IPS-15b (cell line): Measurements from ENCODE around the gene SOX12.
"Not testable (repeated sequence)": the region's sequence is repeated elsewhere in the genome, so short reads cannot be mapped to it uniquely, and the experiment has no call there.

Experiments
- H3K27me3 ChIP-seq: one replicate; pipeline ENCODE4 v1.6.1; 2013; ENCODE audit warnings: low read length; ENCODE audit not compliant: control insufficient read depth, insufficient read depth
- H3K36me3 ChIP-seq: one replicate; pipeline ENCODE4 v1.6.1; 2013; ENCODE audit warnings: low read length; ENCODE audit not compliant: control insufficient read depth, insufficient read depth
- H3K4me1 ChIP-seq: one replicate; pipeline ENCODE4 v1.6.1; 2013; ENCODE audit warnings: mild to moderate bottlenecking, low read length; ENCODE audit not compliant: control insufficient read depth, insufficient read depth
- H3K4me3 ChIP-seq: one replicate; pipeline ENCODE4 v1.5.1; 2013; ENCODE audit warnings: low read depth, low read length
- H3K9ac ChIP-seq: one replicate; pipeline ENCODE4 v1.6.1; 2013; ENCODE audit warnings: low read depth, mild to moderate bottlenecking, low read length
- H3K9me3 ChIP-seq: one replicate; pipeline ENCODE4 v1.6.1; 2013; ENCODE audit warnings: mild to moderate bottlenecking, low read length; ENCODE audit not compliant: control insufficient read depth, insufficient read depth

SOX12 gene

GRCh38 chr20:343107-343506 lies 17.8 kb downstream of the SOX12 start:
- H3K27me3 ChIP-seq: peaks cover 17% of the 10 kb centered on the region

DNA sequence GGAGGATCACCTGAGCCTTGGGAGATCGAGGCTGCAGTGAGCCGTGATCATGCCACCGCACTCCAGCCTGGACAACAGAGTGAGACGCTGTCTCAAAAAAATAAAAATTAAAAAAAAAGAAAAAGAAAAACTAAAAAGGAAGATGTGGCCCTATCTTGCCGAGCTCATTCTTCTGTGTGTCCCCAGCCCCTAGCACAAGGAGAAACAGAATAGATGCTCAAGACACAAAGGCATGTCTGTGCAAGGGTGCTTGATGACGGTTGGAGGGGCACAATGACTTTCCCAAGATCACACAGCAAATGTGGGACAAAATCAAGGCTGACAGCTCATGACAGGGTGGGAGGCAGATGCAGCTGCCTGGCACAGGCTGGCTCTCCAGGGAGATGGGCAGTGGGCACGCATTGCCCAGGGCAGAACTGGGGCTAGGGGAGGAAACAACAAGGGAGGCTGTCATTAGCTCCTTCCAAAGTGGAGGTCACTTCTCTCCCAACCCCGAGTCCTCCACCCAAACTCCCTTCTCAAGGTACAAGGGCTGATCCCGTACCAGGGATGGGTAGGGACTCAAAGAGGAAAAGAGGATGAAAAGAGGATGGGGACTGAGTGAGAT lies 20.8 kb downstream of the SOX12 start:
- peaks cover 14% of the 10 kb centered on the region for H3K4me1 ChIP-seq
- no peaks in the 10 kb centered on the region for H3K36me3 ChIP-seq
- peaks cover 7% of the 10 kb centered on the region for H3K27me3 ChIP-seq
- peak overlapping the region; percentile 69 for H3K4me3 ChIP-seq
- H3K9ac ChIP-seq: peak overlapping the region; percentile 73
- H3K9me3 ChIP-seq: no peaks in the 10 kb centered on the region

More at GRCh38 chr20:343107-343506, 17.8 kb downstream of the SOX12 start:
- Histone ChIP-seq H3K9me3 (no peaks in the 10 kb centered on the region), H3K4me1 (peaks cover 5% of the 10 kb centered on the region), H3K36me3 (no peaks in the 10 kb centered on the region), H3K9ac (no peak overlapping the region), H3K4me3 (no peak overlapping the region)

DNA sequence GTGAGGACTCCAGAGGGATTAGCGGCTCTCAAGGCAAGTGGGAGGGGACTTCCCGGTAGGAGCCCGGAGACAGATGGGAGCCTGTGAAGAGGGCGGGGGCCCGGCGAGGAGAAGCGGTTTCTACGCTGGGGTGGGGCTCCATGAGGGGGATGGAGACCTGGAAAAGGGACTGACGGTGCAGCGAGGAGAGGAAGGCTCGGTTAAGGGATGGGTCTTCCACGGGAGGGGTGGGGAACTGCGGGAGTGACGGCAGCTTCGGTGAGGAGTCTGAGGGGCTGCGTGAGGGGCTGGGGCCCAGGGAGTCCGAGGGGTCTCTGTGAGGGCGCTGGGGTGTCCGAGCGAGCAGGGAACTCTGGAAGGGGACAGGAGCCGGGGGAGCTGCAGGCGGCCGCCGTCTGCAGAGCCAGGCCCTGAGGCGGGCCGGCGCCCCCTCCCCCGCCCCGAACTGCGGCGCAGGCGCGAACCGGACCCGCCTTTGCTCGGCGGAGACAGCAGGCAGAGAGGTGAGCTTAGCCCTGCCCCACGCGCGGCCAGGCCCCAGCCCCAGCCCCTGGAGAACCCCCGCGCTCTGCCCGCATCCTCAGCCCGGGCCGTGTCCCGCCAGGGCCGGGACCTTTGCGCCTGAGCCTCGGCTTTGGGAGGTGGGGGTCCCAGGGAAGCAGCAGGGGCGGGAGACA lies 21.4 kb downstream of the SOX12 start, which contains the start of gene NRSN2:
Gene NRSN2 (plus strand): TSS at position 472 of the 677 bp plus-strand sequence. CDS start 2,533 bp downstream, outside the sequence.
- H3K4me3 ChIP-seq: peak within 1 kb of the TSS; percentile 69
- H3K4me1 ChIP-seq: peaks cover 14% of the 10 kb centered on the region
- H3K9me3 ChIP-seq: no peaks in the 10 kb centered on the region
- peak within 1 kb of the TSS; percentile 73 for H3K9ac ChIP-seq
- peaks cover 5% of the 10 kb centered on the region for H3K27me3 ChIP-seq
- H3K36me3 ChIP-seq: no peaks in the 10 kb centered on the region

DNA sequence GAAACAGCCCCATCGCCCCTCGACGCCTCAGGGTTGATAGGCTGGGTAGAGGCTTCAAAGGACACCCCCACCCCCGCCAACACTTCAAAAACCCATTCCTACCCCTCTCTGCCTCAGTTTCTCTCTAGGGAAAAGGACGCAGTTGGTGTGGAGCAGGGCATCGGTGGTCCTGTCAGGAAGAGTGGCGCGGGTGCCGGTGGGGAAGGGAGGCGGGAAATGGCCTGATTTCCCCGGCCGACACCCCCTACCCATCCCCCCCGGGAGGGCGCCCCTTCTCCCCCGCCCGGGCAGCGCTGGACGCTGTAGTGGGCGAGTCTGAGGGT lies 21.9 kb downstream of the SOX12 start:
- Histone ChIP-seq H3K36me3 (no peaks in the 10 kb centered on the region), H3K4me1 (peaks cover 14% of the 10 kb centered on the region), H3K27me3 (peaks cover 5% of the 10 kb centered on the region), H3K4me3 (peak overlapping the region; percentile 69), H3K9me3 (no peaks in the 10 kb centered on the region), H3K9ac (peak overlapping the region; percentile 54)

DNA sequence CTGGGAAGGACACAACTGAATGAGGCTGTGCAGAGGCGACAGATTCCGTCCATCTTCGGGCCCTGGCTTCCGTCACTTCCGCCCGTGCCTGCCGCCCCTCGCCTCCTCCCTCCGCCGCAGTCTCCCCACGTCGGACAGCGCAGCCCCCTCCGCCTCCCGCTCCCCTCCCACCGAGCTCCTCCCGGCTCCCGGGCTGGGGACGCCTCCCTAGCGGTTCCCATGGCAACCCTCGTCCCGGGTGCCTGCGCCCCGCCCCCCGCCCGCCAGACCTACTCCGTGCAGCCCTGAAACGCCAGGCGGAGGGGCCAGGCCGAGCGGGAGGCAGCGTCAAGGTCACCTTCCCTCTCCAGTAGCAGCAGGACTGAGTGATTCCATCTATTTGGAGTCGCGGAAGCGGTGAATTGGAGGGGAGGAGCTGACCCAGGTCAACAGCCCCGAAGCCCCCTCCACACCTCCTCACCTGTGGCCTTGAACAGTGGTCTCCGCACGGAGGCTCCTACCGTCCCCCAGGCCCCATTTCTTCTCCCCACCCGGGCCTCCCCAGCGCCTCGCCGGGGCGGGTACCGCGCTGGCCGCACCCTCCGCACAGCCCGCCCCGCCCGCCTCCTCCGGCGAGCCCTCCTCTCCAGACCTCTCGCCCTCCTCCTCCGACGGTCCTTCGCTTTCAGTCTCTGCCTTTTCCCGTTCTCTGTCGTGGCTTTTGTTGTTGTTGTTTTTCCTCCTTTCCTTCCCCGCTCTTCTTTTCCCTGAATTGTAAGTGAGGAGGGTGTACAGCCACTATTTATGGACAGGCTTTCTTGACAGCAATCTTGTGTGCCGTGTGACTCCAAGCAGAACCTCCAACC lies 22.5 kb downstream of the SOX12 start:
- peak overlapping the region; percentile 69 for H3K4me3 ChIP-seq
- H3K36me3 ChIP-seq: no peaks in the 10 kb centered on the region
- no peak overlapping the region for H3K9ac ChIP-seq
- no peaks in the 10 kb centered on the region for H3K9me3 ChIP-seq
- peaks cover 5% of the 10 kb centered on the region for H3K27me3 ChIP-seq
- peaks cover 14% of the 10 kb centered on the region for H3K4me1 ChIP-seq

DNA sequence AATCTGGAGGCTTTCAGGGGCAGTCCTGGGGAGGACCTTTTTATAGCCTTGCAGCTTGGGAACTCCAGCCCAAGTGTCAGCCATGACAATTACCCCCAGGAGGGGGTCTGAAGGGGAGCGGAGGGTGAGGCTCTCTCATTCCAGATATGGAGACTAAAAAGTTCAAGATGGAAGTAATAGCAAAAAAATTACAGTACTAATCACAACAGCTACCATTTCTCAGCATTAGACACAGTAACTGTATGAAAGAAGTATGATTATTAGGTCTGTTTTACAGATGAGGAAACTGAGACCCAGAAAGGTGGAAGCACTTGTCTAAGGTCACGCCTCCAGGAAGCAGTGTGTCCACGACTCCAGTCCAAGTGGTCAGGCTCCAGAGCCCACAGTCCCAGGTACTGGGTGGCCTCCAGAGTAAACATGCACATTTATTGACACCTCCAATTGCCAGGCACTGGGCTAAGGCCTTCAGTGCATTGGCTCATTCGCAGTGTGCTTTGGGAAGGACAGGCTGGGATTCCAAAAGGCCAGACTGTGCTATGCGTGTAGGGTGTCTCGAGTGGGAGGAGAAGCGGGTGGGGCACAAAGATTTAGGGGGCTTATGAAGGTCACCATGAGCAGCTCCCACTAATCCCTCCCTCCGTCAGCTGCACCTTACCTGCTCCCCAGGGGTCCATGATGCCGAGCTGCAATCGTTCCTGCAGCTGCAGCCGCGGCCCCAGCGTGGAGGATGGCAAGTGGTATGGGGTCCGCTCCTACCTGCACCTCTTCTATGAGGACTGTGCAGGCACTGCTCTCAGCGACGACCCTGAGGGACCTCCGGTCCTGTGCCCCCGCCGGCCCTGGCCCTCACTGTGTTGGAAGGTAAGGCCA lies 23.9 kb downstream of the SOX12 start:
- Histone ChIP-seq H3K27me3 (no peaks in the 10 kb centered on the region), H3K9ac (no peak overlapping the region), H3K9me3 (no peaks in the 10 kb centered on the region), H3K4me1 (peaks cover 14% of the 10 kb centered on the region), H3K36me3 (peaks cover 2% of the 10 kb centered on the region), H3K4me3 (no peak overlapping the region)

- Histone ChIP-seq H3K4me1 (peaks cover 9% of the 10 kb centered on the region), H3K36me3 (peaks cover 2% of the 10 kb centered on the region), H3K9me3 (no peaks in the 10 kb centered on the region), H3K27me3 (peaks cover 2% of the 10 kb centered on the region), H3K9ac (no peak overlapping the region), H3K4me3 (no peak overlapping the region)
These were observed 27.8 kb downstream of the SOX12 start for GRCh38 chr20:353166-353565.

DNA sequence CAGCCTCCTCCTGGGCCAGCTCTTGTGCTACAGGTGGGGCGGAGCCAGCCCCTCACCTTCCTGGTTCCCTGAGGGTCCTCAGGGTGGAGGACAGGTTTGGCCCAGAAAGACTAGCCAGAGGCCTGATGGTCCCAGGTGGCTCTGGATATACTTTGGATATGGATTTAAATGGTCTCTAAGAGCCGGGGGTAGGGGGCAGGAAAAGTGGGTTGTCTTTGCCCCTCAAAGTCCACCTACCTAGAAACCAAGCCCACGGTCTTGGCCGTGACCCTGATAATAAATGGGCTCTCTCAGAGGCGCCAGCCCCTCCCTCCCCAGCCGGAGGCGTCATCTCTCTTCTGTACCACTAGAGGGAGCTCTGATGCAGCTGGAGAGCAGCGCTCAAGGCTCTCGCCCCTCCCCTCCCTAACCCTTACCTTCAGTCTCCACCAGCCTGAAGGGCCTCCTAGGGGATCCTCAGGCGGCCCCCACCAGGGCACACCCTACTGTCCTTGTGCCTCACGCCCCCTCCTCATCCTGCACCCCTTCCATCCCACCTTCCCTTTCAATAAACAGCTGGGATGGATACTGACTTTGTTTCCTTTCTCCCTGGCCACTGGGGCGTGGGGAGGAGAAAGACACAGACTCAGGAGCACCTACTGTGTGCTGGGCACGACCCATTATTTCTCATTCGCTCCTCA lies 29.1 kb downstream of the SOX12 start:
- peaks cover under 1% of the 10 kb centered on the region for H3K4me1 ChIP-seq
- H3K9me3 ChIP-seq: no peaks in the 10 kb centered on the region
- no peak overlapping the region for H3K9ac ChIP-seq
- H3K27me3 ChIP-seq: peaks cover 7% of the 10 kb centered on the region
- peaks cover 2% of the 10 kb centered on the region for H3K36me3 ChIP-seq
- no peak overlapping the region for H3K4me3 ChIP-seq

GRCh38 chr20:356154-356553 lies 30.8 kb downstream of the SOX12 start:
- H3K36me3 ChIP-seq, H3K9me3 ChIP-seq, H3K27me3 ChIP-seq: not testable (repeated sequence)

DNA sequence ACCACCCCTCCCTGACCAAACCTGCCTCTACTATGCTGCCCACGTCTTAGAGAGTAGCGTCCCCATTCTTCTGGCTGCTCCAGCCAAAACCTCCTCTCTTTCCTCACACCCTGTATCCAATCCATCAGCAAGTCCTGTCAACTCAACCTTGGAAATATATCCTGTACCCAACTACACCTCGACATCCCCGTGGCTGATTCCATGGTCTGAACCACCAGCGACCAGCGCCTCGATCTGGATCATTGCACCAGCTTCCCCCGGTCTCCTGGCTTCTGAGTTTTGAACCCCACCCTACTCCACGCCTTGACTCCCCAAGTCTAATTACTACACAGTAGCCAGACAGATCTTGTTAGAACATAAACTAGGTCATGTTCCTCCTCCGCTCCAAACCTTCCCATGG lies 31.4 kb downstream of the SOX12 start:
- H3K4me1 ChIP-seq: peaks cover 8% of the 10 kb centered on the region
- peaks cover 2% of the 10 kb centered on the region for H3K36me3 ChIP-seq

More at GRCh38 chr20:356154-356553, 30.8 kb downstream of the SOX12 start:
- not testable (repeated sequence) for H3K4me3 ChIP-seq, H3K9ac ChIP-seq, H3K4me1 ChIP-seq

More for the DNA sequence above, 31.4 kb downstream of the SOX12 start:
- Histone ChIP-seq H3K4me3 (no peak overlapping the region), H3K9ac (no peak overlapping the region), H3K27me3 (peaks cover 9% of the 10 kb centered on the region), H3K9me3 (no peaks in the 10 kb centered on the region)
